GM15510 (cell line): ENCODE measurements around the gene KIF20B.

Source experiments
- POLR2A ChIP-seq: IDR thresholded peaks from 3 replicates; pipeline ENCODE4 v1.6.1; 2011; ENCODE audit warnings: borderline replicate concordance; ENCODE audit not compliant: insufficient read length; ENCODE audit errors: extremely low read depth

Gene KIF20B

DNA sequence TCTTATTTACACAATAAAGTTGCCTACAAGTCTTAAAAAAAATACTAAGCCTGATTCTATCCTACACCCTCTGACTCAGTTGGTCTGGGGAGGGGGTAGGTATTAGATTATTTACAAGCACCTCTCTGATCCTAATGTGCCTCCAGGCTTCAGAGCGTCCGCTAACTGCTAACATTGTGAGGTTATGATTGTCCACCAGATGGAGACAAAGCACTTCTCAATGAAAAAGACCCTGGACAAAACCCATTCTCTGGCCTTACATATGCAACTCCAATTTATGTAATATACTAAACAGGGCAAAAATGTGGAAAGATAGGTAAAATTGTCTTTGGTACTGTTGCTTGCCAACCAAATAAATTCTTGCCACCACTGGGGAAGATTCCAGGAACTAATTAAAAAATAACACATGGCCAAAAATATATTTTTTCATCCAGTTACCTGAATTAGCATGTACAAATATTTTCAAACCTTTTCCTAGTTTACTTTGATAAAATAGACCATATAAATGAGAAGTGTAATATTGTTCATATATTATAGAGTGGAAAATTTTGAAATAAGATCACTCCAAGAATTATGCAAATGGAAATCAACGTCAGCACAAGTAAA is 92.4 kb downstream of the KIF20B start:
- no peak for TF ChIP-seq POLR2A

DNA sequence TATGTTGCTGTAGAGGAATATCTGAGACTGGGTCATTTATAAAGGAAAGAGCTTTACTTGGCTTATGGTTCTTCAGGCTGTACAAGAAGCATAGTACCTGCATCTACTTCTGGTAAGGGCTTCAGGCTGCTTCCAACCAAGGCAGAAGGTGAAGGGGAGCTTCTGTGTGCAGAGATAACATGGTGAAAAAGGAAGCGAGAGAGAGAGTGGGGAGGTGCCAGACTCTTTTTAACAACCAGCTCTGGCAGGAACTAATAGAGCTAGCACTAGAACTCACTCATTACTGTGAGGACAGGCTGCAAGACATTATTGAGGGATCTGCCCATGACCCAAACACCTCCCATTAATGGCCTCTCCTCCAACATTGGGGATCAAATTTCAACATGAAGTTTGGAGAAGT is 94.5 kb downstream of the KIF20B start:
- TF ChIP-seq POLR2A: no peak

DNA sequence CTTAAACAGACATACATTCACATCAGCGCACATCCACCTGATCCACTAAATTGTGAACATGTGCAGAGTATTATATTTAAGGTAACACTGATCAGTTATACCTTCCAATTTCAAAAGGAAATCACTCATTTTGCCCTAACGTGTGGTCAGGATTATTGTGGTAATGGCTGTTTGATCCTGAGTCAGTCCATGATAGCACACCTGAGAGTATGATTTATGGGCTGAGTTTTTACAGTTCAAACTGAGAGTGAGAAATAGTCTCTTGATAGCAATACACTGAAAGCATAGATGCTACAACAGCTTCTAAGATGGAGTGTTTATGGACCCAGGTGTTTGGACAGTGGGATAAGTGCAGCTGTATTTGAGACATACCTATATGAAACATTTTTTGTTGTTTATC is 96.7 kb downstream of the KIF20B start:
- TF ChIP-seq POLR2A: no peak

DNA sequence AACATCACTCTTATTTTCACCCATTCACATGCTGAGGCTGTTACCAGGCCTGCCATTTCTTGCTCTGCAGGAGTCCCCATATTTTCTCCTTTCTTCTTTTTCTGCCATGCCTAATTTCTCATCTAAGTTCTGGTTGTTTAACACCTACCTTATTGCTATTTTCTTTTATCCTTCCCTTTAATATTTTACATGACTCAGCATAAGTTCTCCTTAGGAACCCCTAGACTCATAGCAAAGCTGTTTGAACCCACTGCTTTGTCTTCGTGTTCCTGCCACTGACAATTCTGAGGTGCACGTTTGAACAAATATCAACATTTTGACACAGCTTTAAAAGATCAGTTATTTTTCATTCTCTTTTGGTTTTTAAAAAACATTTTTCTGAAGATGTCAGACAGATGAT is 98.2 kb downstream of the KIF20B start:
- no peak for TF ChIP-seq POLR2A

DNA sequence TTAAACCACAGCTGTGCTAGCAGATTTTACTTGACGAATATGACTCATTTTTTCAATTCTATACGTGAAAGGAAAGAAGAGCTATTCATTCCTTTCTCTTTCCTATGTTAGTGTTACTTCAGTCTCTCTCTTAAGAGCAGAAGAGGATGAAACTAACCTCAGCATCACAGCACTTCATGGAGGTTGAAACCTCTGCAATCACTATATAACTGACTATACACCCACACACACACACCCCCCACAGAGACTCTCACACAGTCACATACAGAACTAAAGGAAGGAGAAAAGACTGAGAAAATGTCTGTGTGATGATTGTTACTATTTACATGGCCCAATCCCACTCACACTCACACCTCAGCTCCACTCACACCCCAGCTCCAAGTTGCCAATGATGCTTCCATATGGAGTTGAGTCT is 104.2 kb downstream of the KIF20B start:
- no peak for TF ChIP-seq POLR2A

DNA sequence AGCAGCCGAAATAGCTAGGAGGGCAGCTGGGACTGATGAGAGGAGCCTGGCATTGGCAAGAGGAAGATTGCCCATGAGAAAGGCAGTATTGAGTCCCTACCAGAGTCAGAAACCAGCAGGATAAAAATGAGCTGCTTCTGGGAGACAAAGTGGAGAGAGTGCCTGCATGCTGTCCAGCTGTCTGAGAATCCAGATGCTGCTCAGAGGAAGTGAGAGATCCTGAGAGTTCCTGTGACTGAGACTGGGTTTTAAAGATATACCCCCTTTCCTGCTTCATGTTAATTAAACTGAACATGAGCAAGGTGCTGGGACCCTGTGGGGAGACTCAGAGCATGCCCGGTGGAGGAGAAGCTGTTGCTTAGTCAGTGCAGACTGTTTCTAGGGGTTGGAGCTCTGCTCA is 107.5 kb downstream of the KIF20B start:
- TF ChIP-seq POLR2A: no peak

DNA sequence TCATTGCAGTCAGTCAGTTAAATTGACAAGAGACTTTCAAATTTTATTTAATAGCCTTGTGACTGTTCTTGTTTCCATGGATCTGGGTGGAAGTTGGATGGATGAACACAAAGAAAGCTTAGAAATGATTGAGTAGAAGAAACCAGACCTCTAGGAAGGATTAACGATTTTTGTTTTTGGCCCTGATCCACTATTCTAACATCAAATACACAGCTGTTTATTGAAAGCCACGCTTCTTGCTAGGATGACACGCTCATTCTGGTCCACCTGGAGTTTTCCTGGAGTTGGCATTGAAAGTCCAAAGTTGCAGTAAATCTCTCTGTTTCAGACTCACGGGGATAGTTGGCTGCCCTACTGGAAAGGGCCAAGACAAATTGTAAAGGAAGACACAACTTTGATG is 108.4 kb downstream of the KIF20B start:
- TF ChIP-seq POLR2A: no peak

DNA sequence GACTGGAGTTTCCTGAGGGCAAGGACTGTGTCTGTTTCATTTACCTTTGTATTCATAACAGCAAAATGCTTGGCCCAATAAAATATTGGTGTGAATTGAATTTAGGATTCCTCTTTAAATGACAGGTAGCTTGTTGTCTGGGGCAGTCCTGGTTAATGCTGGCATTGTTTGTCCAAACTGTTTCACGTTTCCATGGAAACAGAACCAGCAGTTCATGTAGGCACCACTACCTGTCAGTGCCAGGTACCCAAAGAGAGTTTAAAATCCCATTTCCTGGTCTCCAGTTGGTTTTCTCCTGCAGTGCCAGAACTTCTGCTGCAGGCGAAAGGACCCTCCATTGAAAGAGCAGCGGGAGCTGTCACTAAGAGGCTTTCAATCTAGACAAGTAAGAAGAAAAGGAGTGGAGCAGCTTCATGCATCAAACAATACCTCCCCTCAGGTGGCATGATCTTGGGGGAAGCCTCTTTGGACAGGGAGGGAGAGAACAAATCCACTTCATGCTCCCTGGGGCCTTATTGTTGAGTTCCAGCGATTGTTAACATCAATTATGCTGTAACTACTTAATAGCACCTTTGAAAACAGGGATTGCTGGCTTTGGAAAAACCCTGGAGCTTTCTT is 109.6 kb downstream of the KIF20B start:
- no peak for TF ChIP-seq POLR2A

DNA sequence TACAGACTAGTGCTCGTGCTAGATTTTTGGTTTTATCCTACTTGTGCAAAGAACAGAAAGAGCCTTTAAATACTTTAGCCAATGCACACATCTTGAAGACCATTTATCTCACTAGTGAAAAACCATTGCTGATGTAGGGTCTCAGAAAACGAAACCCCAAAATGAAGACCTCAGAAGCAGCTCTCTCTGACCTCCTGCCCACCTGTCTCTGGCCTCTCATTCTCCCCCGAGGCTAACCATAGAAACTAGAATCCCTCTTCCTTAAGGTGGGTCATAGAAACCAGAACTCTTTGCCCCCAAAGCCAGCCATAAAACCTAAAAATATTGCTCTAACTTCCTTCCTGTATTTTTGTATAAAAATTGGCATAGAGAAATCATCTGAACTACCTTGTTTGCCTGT is 112.2 kb downstream of the KIF20B start:
- no peak for TF ChIP-seq POLR2A

DNA sequence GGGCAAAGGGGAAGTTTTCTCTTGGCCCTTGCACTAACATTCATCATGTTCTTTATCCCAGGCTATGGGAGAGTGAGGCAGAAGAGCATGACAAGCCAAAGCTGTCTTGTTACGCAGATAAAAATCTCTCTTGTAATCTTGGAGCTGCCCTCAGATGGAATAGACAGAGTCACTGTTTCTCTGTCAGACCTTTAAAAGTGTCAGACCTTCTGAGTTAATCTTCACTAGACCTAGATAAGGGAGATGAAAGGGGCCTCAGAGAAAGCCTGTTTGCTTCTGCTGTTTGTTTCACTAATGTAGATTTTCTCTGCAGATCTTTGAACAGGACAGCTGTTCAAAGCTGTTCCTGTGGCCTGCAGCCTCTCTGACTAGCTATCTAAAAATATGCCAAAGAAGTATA is 112.9 kb downstream of the KIF20B start:
- TF ChIP-seq POLR2A: no peak

DNA sequence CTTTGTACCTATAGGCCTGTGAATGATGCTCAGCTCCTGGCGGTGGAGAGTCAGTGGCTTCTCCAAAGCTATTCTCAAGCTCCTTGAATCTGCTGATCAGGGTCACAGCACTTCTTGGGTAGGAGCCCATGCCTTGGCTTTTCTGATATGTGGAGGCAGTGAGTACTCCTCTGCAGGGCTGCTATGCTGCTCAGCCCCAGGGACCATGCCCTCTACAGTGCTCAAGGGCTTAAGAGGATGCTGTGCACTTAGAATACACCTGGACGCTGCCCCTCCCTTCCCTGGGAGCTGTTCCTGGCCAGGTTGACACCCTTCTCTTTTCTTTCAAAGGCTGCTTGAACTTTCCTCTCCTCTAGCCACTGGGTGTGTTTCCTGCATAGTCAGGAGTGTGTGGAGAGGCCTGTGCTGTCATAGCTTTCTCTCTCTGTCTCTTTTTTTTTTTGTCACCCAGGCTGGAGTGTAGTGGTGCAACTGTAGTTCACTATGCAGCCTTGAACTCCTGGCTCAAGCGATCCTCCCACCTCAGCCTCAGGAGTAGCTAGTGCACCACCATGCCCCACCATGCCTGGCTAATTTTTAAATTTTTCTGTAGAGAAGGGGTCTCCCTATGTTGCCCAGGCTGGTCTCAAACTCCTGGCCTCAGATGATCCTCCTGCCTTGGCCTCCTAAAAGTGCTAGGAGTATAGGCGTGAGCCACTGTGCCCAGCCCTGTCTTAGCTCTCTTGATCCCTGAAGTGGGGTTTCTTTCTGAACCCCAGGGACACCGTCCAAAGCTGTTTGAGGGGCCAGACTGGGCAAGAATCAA is 113.9 kb downstream of the KIF20B start:
- TF ChIP-seq POLR2A: no peak
